ENCODE data around the gene SLIT3. TPM values are rescaled to one million over a fixed set of nuclear protein-coding genes. Genes with fewer than 3 reads are reported as not detected.

The SLIT3 gene
- total RNA-seq, 1 experiment from 2014 or later, result 0.10 TPM

GRCh38 chr5:169253071-169253470, 47.9 kb downstream of the SLIT3 start:
- Histone ChIP-seq H3K79me2 (ENCODE audit: insufficient read depth, low read length) (no peaks in the 10 kb centered on the region), H4K20me1 (ENCODE audit: insufficient read depth) (no peaks in the 10 kb centered on the region), H3K4me1 (ENCODE audit: control insufficient read depth in 1 of 2, insufficient read depth in 2 of 2, low read length in 2 of 2) (no peaks in the 10 kb centered on the region), H3K9ac (ENCODE audit: low read length) (no peak overlapping the region), H3K9me3 (ENCODE audit: control insufficient read depth in 1 of 2, insufficient read depth in 1 of 2, low read depth in 1 of 2, low read length in 2 of 2) (no peaks in the 10 kb centered on the region), H3K36me3 (ENCODE audit: control insufficient read depth in 1 of 2, insufficient read depth in 2 of 2, low read length in 2 of 2) (no peaks in the 10 kb centered on the region), H2AFZ (ENCODE audit: low read depth, low read length, poor library complexity, severe bottlenecking) (no peak overlapping the region), H3K4me2 (ENCODE audit: low read length) (no peak overlapping the region), H3K4me3 (replicated peaks in 1 of 2; ENCODE audit: low read depth in 1 of 2, low read length in 2 of 2) (no peak overlapping the region), H3K9me2 (ENCODE audit: insufficient read depth) (no peaks in the 10 kb centered on the region), H3K27ac (ENCODE audit: low read depth, low read length) (no peak overlapping the region), H3K27me3 (ENCODE audit: insufficient read depth, low read length) (peaks cover 36% of the 10 kb centered on the region; the same call in 1 of the 2 replicates)
- TF ChIP-seq, protein P1, sequence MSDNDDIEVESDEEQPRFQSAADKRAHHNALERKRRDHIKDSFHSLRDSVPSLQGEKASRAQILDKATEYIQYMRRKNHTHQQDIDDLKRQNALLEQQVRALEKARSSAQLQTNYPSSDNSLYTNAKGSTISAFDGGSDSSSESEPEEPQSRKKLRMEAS (IDR thresholded peaks at IDR 0.05), result no peak
- TF ChIP-seq EZH2phosphoT487 (IDR thresholded peaks at IDR 0.05; ENCODE audit: borderline replicate concordance), result no peak
- no peak for TF ChIP-seq ELF1 (IDR thresholded peaks at IDR 0.05; ENCODE audit: borderline replicate concordance, low read depth)
- no peak for TF ChIP-seq ZFX (IDR thresholded peaks at IDR 0.05)
- no peak for TF ChIP-seq JUND (IDR thresholded peaks at IDR 0.05)
- TF ChIP-seq POLR2AphosphoS5 (IDR thresholded peaks at IDR 0.05; ENCODE audit: low read depth, low read length), result no peak
- TF ChIP-seq, protein P2, sequence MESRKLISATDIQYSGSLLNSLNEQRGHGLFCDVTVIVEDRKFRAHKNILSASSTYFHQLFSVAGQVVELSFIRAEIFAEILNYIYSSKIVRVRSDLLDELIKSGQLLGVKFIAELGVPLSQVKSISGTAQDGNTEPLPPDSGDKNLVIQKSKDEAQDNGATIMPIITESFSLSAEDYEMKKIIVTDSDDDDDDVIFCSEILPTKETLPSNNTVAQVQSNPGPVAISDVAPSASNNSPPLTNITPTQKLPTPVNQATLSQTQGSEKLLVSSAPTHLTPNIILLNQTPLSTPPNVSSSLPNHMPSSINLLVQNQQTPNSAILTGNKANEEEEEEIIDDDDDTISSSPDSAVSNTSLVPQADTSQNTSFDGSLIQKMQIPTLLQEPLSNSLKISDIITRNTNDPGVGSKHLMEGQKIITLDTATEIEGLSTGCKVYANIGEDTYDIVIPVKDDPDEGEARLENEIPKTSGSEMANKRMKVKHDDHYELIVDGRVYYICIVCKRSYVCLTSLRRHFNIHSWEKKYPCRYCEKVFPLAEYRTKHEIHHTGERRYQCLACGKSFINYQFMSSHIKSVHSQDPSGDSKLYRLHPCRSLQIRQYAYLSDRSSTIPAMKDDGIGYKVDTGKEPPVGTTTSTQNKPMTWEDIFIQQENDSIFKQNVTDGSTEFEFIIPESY (IDR thresholded peaks at IDR 0.05; ENCODE audit: extremely low read depth, insufficient replicate concordance, low read length), result no peak
- POLR2A ChIA-PET, result no interaction called here
- no TSS peak for BruUV-seq (replicated peaks)
- no peak for ATAC-seq
- CTCF ChIA-PET, result no interaction called here
- intact Hi-C loops (cut with micrococcal nuclease), result no loop called here
- DNase-seq (ENCODE audit: low read depth, low spot score), result no peak
- RAD21 ChIA-PET (ENCODE audit: low non-redundant PET in 1 of 2, low total read pairs in 2 of 2, uncharacterized antibody in 2 of 2, unreplicated experiment in 2 of 2), result no interaction called here

All from HCT116 (cell line).